A549 treated with RU486 at 1 μM for 4 hours (cell line): ENCODE measurements around the gene SKIDA1. TPM values are rescaled to one million over a fixed set of nuclear protein-coding genes. Genes with fewer than 3 reads are reported as not detected.

ENCODE experiments used
- total RNA-seq: library from RNA; stranded (reverse); fragments of 200-300 nt; extraction: Qiagen RNA extraction; gene quantifications from 5 replicates; pipeline ENCODE4 v1.2.3, GENCODE V29; 2022; ENCODE audit warnings: low read depth

Gene SKIDA1
- total RNA-seq, result 0.87 to 1.6 TPM (median 1.3 TPM) in 5 replicates

GRCh38 chr10:21525367-21526187 lies at the start of gene SKIDA1:
Gene SKIDA1 (minus strand): TSS chr10:21525682. CDS start chr10:21517822, 7,860 bp downstream.

GRCh38 chr10:21533467-21534279 lies 8.2 kb upstream of the SKIDA1 start, which contains the start of gene MLLT10:
Gene MLLT10 (plus strand): TSS chr10:21534232. CDS start chr10:21534645, 413 bp downstream.

Other genes with a start within 250 kb of the SKIDA1 start
- gene MLLT10, start 8.6 kb upstream of the SKIDA1 start, total RNA-seq, result 20.9 to 36.5 TPM (median 33.8 TPM) in 5 replicates